ENCODE data around the gene SMYD3. TPM values are rescaled to one million over a fixed set of nuclear protein-coding genes. Genes with fewer than 3 reads are reported as not detected.

The SMYD3 gene
- total RNA-seq, 1 experiment from 2014 or later = 25.5 TPM

- Histone ChIP-seq H4K5ac (ENCODE audit: insufficient read length, low read depth, low read length) (no peak overlapping the region), H3K56ac (ENCODE audit: insufficient read length, low read depth, low read length) (no peak overlapping the region), H2BK20ac (ENCODE audit: low read depth, low read length, poor library complexity, severe bottlenecking) (no peak overlapping the region), H3K14ac (ENCODE audit: insufficient read depth, low read length) (no peak overlapping the region), H2AFZ (ENCODE audit: low read length) (no peak overlapping the region), H3T11ph (ENCODE audit: low read length) (no peak overlapping the region), H4K20me1 (ENCODE audit: control insufficient read depth, insufficient read depth, insufficient read length) (no peaks in the 10 kb centered on the region), H3K79me2 (ENCODE audit: insufficient read depth, low read length) (no peaks in the 10 kb centered on the region), H2BK12ac (ENCODE audit: insufficient read length, low read depth, low read length) (no peak overlapping the region), H3K27ac (ENCODE audit: insufficient read length, low read depth, low read length) (no peak overlapping the region), H3K18ac (ENCODE audit: insufficient read length, low read depth, low read length) (no peak overlapping the region), H3K23me2 (ENCODE audit: insufficient read length, low read depth, low read length, poor library complexity, severe bottlenecking) (no peaks in the 10 kb centered on the region), H3K4me1 (ENCODE audit: insufficient read depth, low read length) (peaks cover 2% of the 10 kb centered on the region; the same call in 1 of the 2 replicates), H4K8ac (replicated peaks; ENCODE audit: insufficient read length, low read depth, low read length) (no peak overlapping the region), H3K27me3 (ENCODE audit: insufficient read depth, low read length) (no peaks in the 10 kb centered on the region), H3K4ac (ENCODE audit: low read depth, low read length) (no peak overlapping the region), H2AK5ac (ENCODE audit: insufficient read length, low read length) (no peak overlapping the region), H2BK15ac (ENCODE audit: low read depth, low read length) (no peak overlapping the region), H3K9me3 (ENCODE audit: control insufficient read depth, low read depth, low read length) (no peaks in the 10 kb centered on the region), H3K23ac (ENCODE audit: insufficient read length, low read depth, low read length) (no peak overlapping the region), H4K91ac (ENCODE audit: insufficient read length, low read depth, low read length) (no peak overlapping the region), H2BK5ac (ENCODE audit: insufficient read length, low read length) (no peak overlapping the region), H3K9ac (ENCODE audit: extremely low read depth, insufficient read length, low read length) (no peak overlapping the region), H2BK120ac (ENCODE audit: low read depth, low read length, poor library complexity, severe bottlenecking) (no peak overlapping the region), H3K4me2 (ENCODE audit: insufficient read depth, insufficient read length, low read length) (no peak overlapping the region), H3K79me1 (ENCODE audit: insufficient read depth, low read depth, low read length, poor library complexity, severe bottlenecking) (no peaks in the 10 kb centered on the region)
- no peak for DNase-seq
- H3K4me3 Mint-ChIP-seq = no peak overlapping the region
- no peaks in the 10 kb centered on the region for H3K9me3 Mint-ChIP-seq
- H3K4me1 Mint-ChIP-seq = peaks cover 22 to 23% of the 10 kb centered on the region in 2 experiments
- no peak for TF ChIP-seq CTCF (conservative IDR thresholded peaks at IDR 0.05)
- H3K27ac Mint-ChIP-seq = no peak overlapping the region; a peak in 1 of 7 replicates
- no peaks in the 10 kb centered on the region for H3K27me3 Mint-ChIP-seq (ENCODE audit: low read depth)
- WGBS (ENCODE audit: extremely low coverage, insufficient read length, low lambda C conversion rate) = no CpG with 5 or more reads among the region's 1 CpG
- no peaks in the 10 kb centered on the region; a peak in 1 of 7 replicates for H3K36me3 Mint-ChIP-seq (ENCODE audit: insufficient read depth in 1 of 3, low read depth in 3 of 3)
Measured at GRCh38 chr1:245995474-245995873, 511.6 kb downstream of the SMYD3 start.

Measured in H9 (cell line).